NCI-H146 (cell line): ENCODE measurements around the gene DIP2B.
A peak's percentile ranks its signal among the peaks of the same experiment; 100 is the strongest.

Experiments used
- DNase-seq: peaks from one replicate; lab custom pipeline; 2025; lab: John Stamatoyannopoulos, UW

The DIP2B gene

GRCh38 chr12:50637870-50638481 is 133.2 kb downstream of the DIP2B start:
- DNase-seq: peak; percentile 51

- DNase-seq: no peak
Observed at GRCh38 chr12:50638482-50638880, 133.7 kb downstream of the DIP2B start.

- DNase-seq: no peak
Observed at GRCh38 chr12:50639721-50640120, 134.9 kb downstream of the DIP2B start.

GRCh38 chr12:50640321-50640939 is 135.6 kb downstream of the DIP2B start:
- DNase-seq: no peak

GRCh38 chr12:50641566-50641965 is 136.8 kb downstream of the DIP2B start:
- DNase-seq: peak; percentile 48

GRCh38 chr12:50642035-50642451 is 137.3 kb downstream of the DIP2B start:
- no peak for DNase-seq

- peak; percentile 15 for DNase-seq
Observed at GRCh38 chr12:50642761-50643160, 138.0 kb downstream of the DIP2B start.

- DNase-seq: no peak
Observed at GRCh38 chr12:50647031-50647430, 142.2 kb downstream of the DIP2B start.

- DNase-seq: no peak
Observed at GRCh38 chr12:50647479-50647878, 142.7 kb downstream of the DIP2B start.

GRCh38 chr12:50650285-50650684 is 145.5 kb downstream of the DIP2B start:
- no peak for DNase-seq

GRCh38 chr12:50655374-50655921 is 150.7 kb downstream of the DIP2B start:
- DNase-seq: no peak

- no peak for DNase-seq
Observed at GRCh38 chr12:50659260-50659659, 154.5 kb downstream of the DIP2B start.

GRCh38 chr12:50659690-50660424 is 155.1 kb downstream of the DIP2B start:
- peak; percentile 23 for DNase-seq

- DNase-seq: no peak
Observed at GRCh38 chr12:50660425-50660822, 155.6 kb downstream of the DIP2B start.

- no peak for DNase-seq
Observed at GRCh38 chr12:50661300-50662115, 156.7 kb downstream of the DIP2B start.

GRCh38 chr12:50662116-50662510 is 157.3 kb downstream of the DIP2B start:
- DNase-seq: no peak

- peak; percentile 55 for DNase-seq
Observed at GRCh38 chr12:50665170-50665569, 160.4 kb downstream of the DIP2B start.

GRCh38 chr12:50665609-50666008 is 160.8 kb downstream of the DIP2B start:
- no peak for DNase-seq

GRCh38 chr12:50666023-50666422 is 161.2 kb downstream of the DIP2B start:
- no peak for DNase-seq

- no peak for DNase-seq
Observed at GRCh38 chr12:50672158-50672557, 167.4 kb downstream of the DIP2B start.

- no peak for DNase-seq
Observed at GRCh38 chr12:50676756-50677155, 172.0 kb downstream of the DIP2B start.

- no peak for DNase-seq
Observed at GRCh38 chr12:50677858-50678257, 173.1 kb downstream of the DIP2B start.
